Measurements from ENCODE around the gene OR2M7. TPM values are rescaled to one million over a fixed set of nuclear protein-coding genes. Genes with fewer than 3 reads are reported as not detected.

OR2M7 gene
- polyA plus RNA-seq, 2 of the 4 experiments (the other 2 are of a cell fraction): not detected

DNA sequence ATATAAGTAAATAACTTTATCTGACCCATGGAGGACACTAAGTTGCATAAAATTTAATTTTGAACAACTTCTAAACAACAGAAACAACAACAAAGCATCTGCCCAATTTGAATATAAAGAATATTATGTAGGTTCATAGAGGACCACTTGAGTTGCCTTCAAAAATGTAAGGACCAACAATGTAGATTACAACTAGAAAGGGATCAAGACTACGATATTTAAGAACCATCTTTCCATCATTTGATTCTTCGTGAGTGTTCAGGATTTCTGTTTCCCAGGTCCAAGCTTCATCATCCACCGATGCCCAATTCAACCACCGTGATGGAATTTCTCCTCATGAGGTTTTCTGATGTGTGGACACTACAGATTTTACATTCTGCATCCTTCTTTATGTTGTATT, 24.1 kb upstream of the OR2M7 start, which contains the start of gene OR14C36:
Gene OR14C36 (plus strand): TSS at position 301 of the 400 bp plus-strand sequence. CDS start 0 bp downstream, at position 301.
- ATAC-seq: no peak
- H3K4me3 ChIP-seq: no peak within 1 kb of the TSS
- ChIA-PET CTCF (no interaction called here), POLR2A (no interaction called here)
- H3K27ac ChIP-seq: no peak within 1 kb of the TSS
- TF ChIP-seq KDM1A (IDR thresholded peaks at IDR 0.05; ENCODE audit: low read depth): no peak
- no peak for TF ChIP-seq JUNB (IDR thresholded peaks at IDR 0.05)
- TF ChIP-seq HOXA7 (CRISPR knock-in tag; IDR thresholded peaks at IDR 0.05): no peak
- no peak for TF ChIP-seq RFX5 (IDR thresholded peaks at IDR 0.05)
- TF ChIP-seq HOXB13 (CRISPR knock-in tag; IDR thresholded peaks at IDR 0.05; ENCODE audit: low read depth): no peak
- no peak for TF ChIP-seq ZFP36 (IDR thresholded peaks at IDR 0.05; ENCODE audit: borderline replicate concordance, partially characterized antibody)
- TF ChIP-seq, protein P1, sequence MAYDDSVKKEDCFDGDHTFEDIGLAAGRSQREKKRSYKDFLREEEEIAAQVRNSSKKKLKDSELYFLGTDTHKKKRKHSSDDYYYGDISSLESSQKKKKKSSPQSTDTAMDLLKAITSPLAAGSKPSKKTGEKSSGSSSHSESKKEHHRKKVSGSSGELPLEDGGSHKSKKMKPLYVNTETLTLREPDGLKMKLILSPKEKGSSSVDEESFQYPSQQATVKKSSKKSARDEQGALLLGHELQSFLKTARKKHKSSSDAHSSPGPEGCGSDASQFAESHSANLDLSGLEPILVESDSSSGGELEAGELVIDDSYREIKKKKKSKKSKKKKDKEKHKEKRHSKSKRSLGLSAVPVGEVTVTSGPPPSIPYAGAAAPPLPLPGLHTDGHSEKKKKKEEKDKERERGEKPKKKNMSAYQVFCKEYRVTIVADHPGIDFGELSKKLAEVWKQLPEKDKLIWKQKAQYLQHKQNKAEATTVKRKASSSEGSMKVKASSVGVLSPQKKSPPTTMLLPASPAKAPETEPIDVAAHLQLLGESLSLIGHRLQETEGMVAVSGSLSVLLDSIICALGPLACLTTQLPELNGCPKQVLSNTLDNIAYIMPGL (CRISPR knock-in tag; IDR thresholded peaks at IDR 0.05; ENCODE audit: borderline replicate concordance): no peak
- no peak for TF ChIP-seq POLR2A (IDR thresholded peaks at IDR 0.05; ENCODE audit: low read length)
- TF ChIP-seq EHF (CRISPR knock-in tag; IDR thresholded peaks at IDR 0.05): no peak
- TF ChIP-seq TP53 (CRISPR knock-in tag; IDR thresholded peaks at IDR 0.05): no peak
- TF ChIP-seq NFE2L2 (conservative IDR thresholded peaks at IDR 0.05; ENCODE audit: low read length): no peak
- no peak for TF ChIP-seq RARB (CRISPR knock-in tag; IDR thresholded peaks at IDR 0.05)
- no peak for TF ChIP-seq ZSCAN20 (CRISPR knock-in tag; IDR thresholded peaks at IDR 0.05)
- TF ChIP-seq NR3C1 (IDR thresholded peaks at IDR 0.05): no peak
- TF ChIP-seq CBX2 (IDR thresholded peaks at IDR 0.05; ENCODE audit: borderline replicate concordance, low read depth): no peak
- TF ChIP-seq ZC3H11A (IDR thresholded peaks at IDR 0.05): no peak
- DNase-seq (ENCODE audit: low read depth in 1 of 2, low spot score in 1 of 2): no peak
- H3K4me2 ChIP-seq: no peak within 1 kb of the TSS
- H3K4me1 ChIP-seq: no peaks in the 10 kb centered on the region
- no peaks in the 10 kb centered on the region for H3K9me3 ChIP-seq
- WGBS (ENCODE audit: missing lambda C conversion rate): under 1% methylated on average over 4 of the region's 4 CpGs
- FAIRE-seq: no peak

DNA sequence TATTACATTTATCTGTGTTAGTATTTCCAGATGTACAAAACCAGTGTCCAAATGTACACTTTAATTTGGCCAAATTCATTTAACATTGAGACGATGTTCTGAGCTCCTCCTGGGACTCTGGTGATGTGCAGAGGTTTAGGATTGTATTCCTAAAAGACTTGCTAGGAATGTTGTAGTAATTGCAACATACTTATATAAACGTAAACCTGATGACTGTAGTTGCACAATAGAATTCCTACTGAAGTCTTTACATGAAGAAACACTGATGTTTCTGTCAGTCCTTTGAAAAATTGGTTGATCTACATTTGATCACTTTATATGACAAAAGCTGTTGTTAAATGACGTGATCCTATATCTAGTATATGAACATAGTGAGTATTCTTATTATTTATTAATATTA, 19.1 kb upstream of the OR2M7 start:
- H3K4me2 ChIP-seq: no peak overlapping the region
- no peaks in the 10 kb centered on the region for H3K4me1 ChIP-seq
- DNase-seq (ENCODE audit: low read depth in 1 of 2, low spot score in 1 of 2) (no peak), ATAC-seq (no peak), FAIRE-seq (no peak)
- no peaks in the 10 kb centered on the region for H3K9me3 ChIP-seq
- CTCF ChIA-PET: no interaction called here
- H3K27ac ChIP-seq: no peak overlapping the region
- POLR2A ChIA-PET: no interaction called here
- no peak overlapping the region for H3K4me3 ChIP-seq
- TF ChIP-seq FOXS1 (CRISPR knock-in tag; IDR thresholded peaks at IDR 0.05) (no peak), HOXA7 (CRISPR knock-in tag; IDR thresholded peaks at IDR 0.05) (no peak), FOSB (CRISPR knock-in tag; IDR thresholded peaks at IDR 0.05) (no peak), CHD4 (IDR thresholded peaks at IDR 0.05; ENCODE audit: borderline replicate concordance) (no peak), ESRRA (IDR thresholded peaks at IDR 0.05; ENCODE audit: borderline replicate concordance, low read length) (no peak), JUNB (IDR thresholded peaks at IDR 0.05) (no peak), ZNF302 (CRISPR knock-in tag; IDR thresholded peaks at IDR 0.05) (no peak), RCOR1 (IDR thresholded peaks at IDR 0.05; ENCODE audit: low read depth, low read length) (no peak), MAZ (IDR thresholded peaks at IDR 0.05; ENCODE audit: borderline replicate concordance, low read depth, low read length) (no peak), KDM1A (IDR thresholded peaks at IDR 0.05; ENCODE audit: low read depth) (no peak), MAFK (IDR thresholded peaks at IDR 0.05; ENCODE audit: partially characterized antibody) (no peak), EHF (CRISPR knock-in tag; IDR thresholded peaks at IDR 0.05) (no peak), HEYL (CRISPR knock-in tag; IDR thresholded peaks at IDR 0.05) (no peak), ZC3H11A (IDR thresholded peaks at IDR 0.05) (no peak), BHLHE40 (IDR thresholded peaks at IDR 0.05; ENCODE audit: low read depth, low read length) (no peak)
- TF ChIP-seq, protein P2, sequence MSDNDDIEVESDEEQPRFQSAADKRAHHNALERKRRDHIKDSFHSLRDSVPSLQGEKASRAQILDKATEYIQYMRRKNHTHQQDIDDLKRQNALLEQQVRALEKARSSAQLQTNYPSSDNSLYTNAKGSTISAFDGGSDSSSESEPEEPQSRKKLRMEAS (IDR thresholded peaks at IDR 0.05): no peak
- 3% methylated on average over 3 of the region's 3 CpGs for WGBS (ENCODE audit: missing lambda C conversion rate)

Measured in A549 (cell line).